GM12892 (cell line): ENCODE results near the gene SEC61B.

Experiments
- DNase-seq: peaks from one replicate; pipeline ENCODE4 v3.0.0; 2011; ENCODE audit not compliant: insufficient read length
- FAIRE-seq: peaks from 2 replicates; lab custom pipeline; 2011; peaks lifted over from hg19 to GRCh38; lab: Jason Lieb, UNC
- POLR2A ChIP-seq: IDR thresholded peaks from 2 replicates; pipeline ENCODE4 v1.6.1; 2011; ENCODE audit warnings: low read depth, low read length, control low read depth
- POLR2AphosphoS5 ChIP-seq: IDR thresholded peaks from 2 replicates; pipeline ENCODE4 v1.6.1; 2011; ENCODE audit warnings: low read depth, low read length, control low read depth
- TAF1 ChIP-seq: IDR thresholded peaks from 2 replicates; pipeline ENCODE4 v1.6.1; 2011; ENCODE audit warnings: low read depth, mild to moderate bottlenecking, control low read depth, low read length, borderline replicate concordance

SEC61B gene

DNA sequence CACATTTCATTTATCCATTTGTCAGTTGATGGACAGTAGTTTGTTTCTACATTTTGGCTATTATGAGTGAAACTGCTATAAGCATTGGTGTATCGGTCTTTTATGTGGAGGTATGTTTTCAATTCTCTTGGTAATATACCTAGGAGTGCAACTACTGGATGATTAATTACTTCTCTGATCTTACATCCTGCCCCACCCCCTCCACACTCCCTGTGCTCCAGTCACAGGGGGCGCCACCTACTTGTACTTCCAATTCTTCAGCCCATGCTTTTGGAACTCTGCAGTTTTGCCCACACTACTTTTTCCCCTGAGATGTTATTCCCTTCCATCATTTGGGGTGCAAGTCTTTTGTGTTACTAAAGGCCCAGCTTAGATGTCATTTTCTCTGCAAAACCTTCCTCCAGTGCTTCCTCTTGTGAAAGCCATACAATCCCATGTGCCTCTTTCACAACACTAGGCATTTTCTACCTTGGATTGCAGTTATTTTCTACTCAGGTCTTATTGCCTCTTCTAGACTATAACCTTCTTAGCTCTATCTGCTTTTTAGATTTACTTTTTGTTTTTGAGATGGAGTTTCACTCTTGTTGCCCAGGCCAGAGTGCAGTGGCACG, 42.1 kb downstream of the SEC61B start:
- DNase-seq (no peak), FAIRE-seq (no peak)
- TF ChIP-seq POLR2A (no peak), TAF1 (no peak), POLR2AphosphoS5 (no peak)

DNA sequence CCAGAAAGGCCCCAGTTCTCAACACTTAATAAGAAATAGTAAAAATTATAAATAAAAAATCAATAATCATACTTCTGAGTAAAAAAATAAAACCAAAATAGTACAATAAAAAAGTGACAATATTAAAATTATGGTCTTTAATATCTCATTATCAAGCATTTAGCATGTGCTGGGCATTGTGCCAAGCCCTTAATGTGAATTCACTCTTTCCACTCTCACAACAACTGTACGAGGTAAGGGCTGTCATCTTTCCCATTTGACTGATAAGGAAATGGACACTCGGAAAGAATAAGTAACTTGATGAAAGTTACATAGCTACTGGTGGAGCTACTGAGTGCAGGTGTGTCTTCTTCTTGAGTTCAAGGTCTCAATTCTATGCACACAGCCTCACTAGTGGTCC, 43.6 kb downstream of the SEC61B start:
- DNase-seq: no peak
- TF ChIP-seq POLR2A (no peak), TAF1 (no peak), POLR2AphosphoS5 (no peak)
- no peak for FAIRE-seq

DNA sequence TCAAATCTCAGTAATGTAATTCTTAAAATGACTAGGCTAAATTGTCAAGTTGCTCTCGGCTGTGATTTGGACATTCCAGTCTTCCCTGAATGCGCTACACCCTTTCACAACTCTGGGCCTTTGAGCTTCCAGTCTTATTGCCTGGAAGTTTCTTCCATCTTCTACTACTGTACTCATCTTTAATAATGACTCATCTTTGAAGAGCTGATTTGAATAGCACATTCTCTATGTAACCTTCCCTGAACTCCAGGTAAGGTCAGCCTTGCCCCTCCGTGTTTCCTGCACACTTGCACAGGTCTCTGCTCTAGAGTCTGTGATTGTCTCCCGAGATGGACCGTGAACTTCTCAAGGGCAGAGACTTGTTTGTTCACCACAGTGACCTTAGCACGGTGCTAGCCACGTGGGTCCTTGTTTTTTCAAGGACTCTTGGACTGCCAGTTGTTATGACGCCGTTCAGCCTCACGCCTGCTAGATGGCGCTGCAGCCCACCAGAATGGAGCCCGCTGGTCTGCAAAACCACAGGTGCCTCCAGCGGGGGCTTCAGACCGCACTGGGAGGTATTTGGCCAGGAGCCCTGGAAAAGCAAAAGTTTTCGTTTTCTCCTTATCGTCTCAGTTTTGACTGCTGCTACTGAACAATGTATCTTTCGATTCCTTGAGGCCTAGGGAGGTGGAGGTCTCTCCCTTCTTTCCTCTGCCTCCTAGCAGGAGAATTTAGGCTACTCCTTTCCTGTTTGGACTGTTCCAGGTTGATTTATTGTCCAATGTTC, 44.4 kb downstream of the SEC61B start:
- DNase-seq: no peak
- TF ChIP-seq TAF1 (no peak), POLR2A (no peak), POLR2AphosphoS5 (no peak)
- peak; percentile 94 for FAIRE-seq

DNA sequence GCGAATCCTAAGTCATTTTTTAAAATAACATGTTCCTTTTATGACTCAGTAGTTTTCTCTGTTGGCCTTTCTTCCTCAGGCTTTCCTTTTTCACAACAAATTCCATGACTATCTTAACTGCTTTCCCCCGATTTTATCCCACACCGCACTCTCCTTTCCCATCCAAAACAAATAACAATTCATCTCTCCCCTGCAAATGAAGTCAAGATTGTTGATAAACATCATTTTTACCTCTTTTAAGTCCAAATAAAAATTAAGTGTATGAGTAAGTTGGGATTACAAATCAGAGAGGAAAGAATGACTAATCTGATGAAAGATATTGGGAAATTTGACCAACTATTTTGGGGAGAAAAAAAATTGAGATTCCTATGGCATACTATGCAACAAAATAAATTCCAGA, 47.3 kb downstream of the SEC61B start:
- FAIRE-seq: no peak
- TF ChIP-seq POLR2A (no peak), TAF1 (no peak), POLR2AphosphoS5 (no peak)
- no peak for DNase-seq

DNA sequence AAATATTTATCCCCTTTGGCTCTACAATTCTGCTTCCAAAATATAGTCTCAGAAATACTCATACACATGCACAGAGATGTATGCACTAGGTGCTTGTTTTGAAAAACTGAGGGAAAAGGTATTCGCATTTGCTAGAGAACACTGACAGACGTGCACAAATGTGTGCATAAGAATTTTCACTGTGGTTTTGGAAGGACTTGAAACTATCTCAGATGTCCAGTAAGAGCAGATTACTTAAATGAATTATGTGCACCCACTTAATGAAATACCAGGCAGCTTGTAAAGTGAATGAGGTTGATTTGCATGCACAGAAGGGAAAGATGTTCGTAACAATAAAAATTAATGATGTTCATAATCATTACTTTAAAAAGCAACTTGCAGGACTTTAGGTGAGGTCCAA, 48.4 kb downstream of the SEC61B start:
- FAIRE-seq: no peak
- no peak for TF ChIP-seq POLR2AphosphoS5
- DNase-seq: no peak

DNA sequence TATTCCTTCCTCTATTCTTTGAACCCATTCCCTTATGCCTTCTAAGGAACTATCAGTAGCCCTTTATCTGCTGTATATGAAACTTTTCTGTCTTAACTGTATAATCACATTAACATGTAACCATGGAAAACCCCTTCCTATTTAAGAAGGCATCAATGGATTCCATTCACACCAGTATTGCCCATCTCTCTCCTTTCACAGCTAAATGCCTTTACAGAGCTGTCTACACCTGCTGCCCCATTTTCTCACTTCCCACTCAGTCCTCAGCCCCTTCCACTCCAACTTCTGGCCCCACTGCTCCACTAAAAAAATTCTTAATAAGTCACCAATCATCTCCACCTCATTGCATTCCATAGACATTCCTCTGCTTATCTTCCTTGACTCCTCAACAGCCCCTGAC, 50.8 kb downstream of the SEC61B start:
- TF ChIP-seq POLR2A (no peak), POLR2AphosphoS5 (no peak), TAF1 (no peak)
- no peak for DNase-seq
- FAIRE-seq: peak; percentile 27

DNA sequence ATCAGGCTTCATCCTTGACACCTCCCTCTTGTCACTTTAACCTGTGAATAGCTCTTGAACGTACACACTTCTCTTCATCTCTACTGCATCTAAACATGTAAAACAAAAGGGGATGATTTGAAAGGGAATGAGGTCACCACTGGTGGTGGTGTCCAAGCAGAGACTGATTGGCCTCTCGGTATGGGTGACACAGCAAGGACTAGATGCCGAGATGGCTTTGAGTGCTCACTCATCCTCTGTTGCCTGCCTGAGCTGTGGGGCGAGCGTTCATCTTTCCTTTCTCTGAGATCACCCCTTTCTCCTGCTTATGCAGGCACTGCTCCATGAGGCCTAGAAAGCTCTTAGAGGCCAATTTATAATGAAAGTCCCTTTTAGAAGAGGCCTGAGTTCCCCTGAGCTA, 51.9 kb downstream of the SEC61B start:
- TF ChIP-seq TAF1 (no peak), POLR2AphosphoS5 (no peak), POLR2A (no peak)
- peak; percentile 61 for FAIRE-seq
- no peak for DNase-seq

DNA sequence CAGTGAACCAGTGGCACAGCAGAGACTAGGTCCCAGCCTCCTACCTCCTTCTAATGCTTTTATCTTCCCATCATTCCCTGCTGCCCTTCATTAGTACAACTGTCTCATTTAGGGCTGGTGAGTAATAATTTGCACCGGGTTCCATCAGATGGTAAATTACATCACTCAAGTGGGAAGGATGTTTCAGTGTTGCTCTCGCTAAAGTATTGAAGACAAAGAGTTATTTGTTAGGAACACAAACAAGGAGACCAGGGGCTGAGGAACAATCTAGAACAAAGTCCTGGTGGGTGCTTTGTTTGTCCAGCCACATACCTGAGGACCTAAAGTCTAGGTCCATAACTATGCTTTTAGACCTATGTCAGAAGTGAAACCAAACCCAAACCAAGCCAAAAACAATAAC, 52.4 kb downstream of the SEC61B start:
- no peak for TF ChIP-seq TAF1
- no peak for TF ChIP-seq POLR2AphosphoS5
- TF ChIP-seq POLR2A: no peak
- FAIRE-seq (no peak), DNase-seq (no peak)
